ENCODE data around the gene KCNQ2. TPM values are rescaled to one million over a fixed set of nuclear protein-coding genes. Genes with fewer than 3 reads are reported as not detected.

The KCNQ2 gene
- total RNA-seq, 1 experiment from 2014 or later = 86.5 TPM

DNA sequence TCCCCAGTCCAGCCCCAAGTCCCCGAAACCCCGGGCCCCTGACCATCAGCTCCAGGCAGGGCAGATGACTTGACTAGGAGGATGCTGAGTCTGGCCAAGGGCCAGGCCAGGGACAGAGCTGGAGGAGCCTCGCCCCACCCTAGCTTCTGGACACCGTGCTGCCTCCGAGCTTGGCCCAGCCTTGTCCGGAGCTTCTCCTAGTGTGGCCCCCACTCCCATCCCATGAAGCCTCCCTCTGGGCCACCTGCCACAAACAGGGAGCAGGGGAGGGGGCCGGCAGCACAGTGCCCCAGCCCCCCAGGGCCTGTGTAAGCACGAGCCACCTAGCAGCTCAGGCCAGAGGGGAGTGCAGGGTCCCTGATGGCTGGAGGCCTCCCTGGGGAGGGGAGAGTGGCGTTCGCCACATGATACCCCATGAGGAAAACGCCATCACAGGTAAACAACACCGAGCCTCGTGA is 21.1 kb upstream of the KCNQ2 start (continued):
- TF ChIP-seq EZH2phosphoT487 (IDR thresholded peaks at IDR 0.05; ENCODE audit: borderline replicate concordance) = no peak

GRCh38 chr20:63492982-63493381 is 20.5 kb upstream of the KCNQ2 start:
- no peak overlapping the region for H3K27ac ChIP-seq (ENCODE audit: low read depth, low read length)
- no peaks in the 10 kb centered on the region for H3K27me3 ChIP-seq (ENCODE audit: insufficient read depth, low read length)
- ATAC-seq (no peak), DNase-seq (ENCODE audit: low read depth, low spot score) (no peak)
- TF ChIP-seq ZNF274 (IDR thresholded peaks at IDR 0.05; ENCODE audit: low read depth, low read length) (no peak), TCF7L2 (IDR thresholded peaks at IDR 0.05; ENCODE audit: borderline replicate concordance, extremely low read depth, insufficient read depth, insufficient read length) (no peak), ELF1 (IDR thresholded peaks at IDR 0.05; ENCODE audit: borderline replicate concordance, low read depth) (no peak), RAD21 (IDR thresholded peaks at IDR 0.05; ENCODE audit: low read depth) (no peak)
- intact Hi-C loops (cut with micrococcal nuclease) = no loop called here
- no peak overlapping the region for H3K4me2 ChIP-seq (ENCODE audit: low read length)
- peaks cover 11 to 18% of the 10 kb centered on the region in 2 experiments; a peak in 3 of 4 replicates for H3K4me1 ChIP-seq (ENCODE audit: control insufficient read depth in 1 of 2, insufficient read depth in 2 of 2, low read length in 2 of 2)
- H3K9me3 ChIP-seq (ENCODE audit: control insufficient read depth in 1 of 2, insufficient read depth in 1 of 2, low read depth in 1 of 2, low read length in 2 of 2) = no peaks in the 10 kb centered on the region
- peaks cover 44 to 79% of the 10 kb centered on the region in 2 experiments for H3K36me3 ChIP-seq (ENCODE audit: control insufficient read depth in 1 of 2, insufficient read depth in 2 of 2, low read length in 2 of 2)
- H2AFZ ChIP-seq (ENCODE audit: low read depth, low read length, poor library complexity, severe bottlenecking) = no peak overlapping the region
- no TSS peak for BruUV-seq (replicated peaks)
- ChIA-PET CTCF (no interaction called here), RAD21 (ENCODE audit: low non-redundant PET in 1 of 2, low total read pairs in 2 of 2, uncharacterized antibody in 2 of 2, unreplicated experiment in 2 of 2) (no interaction called here), POLR2A (no interaction called here)
- H3K9ac ChIP-seq (ENCODE audit: low read length) = no peak overlapping the region
- H4K20me1 ChIP-seq (ENCODE audit: insufficient read depth) = no peaks in the 10 kb centered on the region
- H3K4me3 ChIP-seq (replicated peaks in 1 of 2; ENCODE audit: low read depth in 1 of 2, low read length in 2 of 2) = no peak overlapping the region
- peaks cover 44% of the 10 kb centered on the region for H3K79me2 ChIP-seq (ENCODE audit: insufficient read depth, low read length)
- no peaks in the 10 kb centered on the region for H3K9me2 ChIP-seq (ENCODE audit: insufficient read depth)

DNA sequence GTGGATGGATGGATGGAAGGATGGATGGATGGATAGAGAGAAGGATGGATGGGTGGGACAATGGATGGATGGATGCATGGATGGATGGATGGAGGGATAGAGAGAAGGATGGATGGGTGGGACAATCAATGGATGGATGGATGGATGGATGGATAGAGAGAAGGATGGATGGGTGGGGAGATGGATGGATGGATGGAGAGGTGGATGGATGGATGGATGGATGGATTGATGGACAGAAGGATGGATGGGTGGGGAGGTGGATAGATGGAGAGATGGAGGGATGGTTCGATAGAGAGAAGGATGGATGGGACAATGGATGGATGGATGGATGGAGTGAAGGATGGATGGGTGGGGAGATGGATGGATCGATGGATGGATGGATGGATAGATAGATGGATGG is 20.1 kb upstream of the KCNQ2 start:
- ChIA-PET POLR2A (no interaction called here), RAD21 (ENCODE audit: low non-redundant PET in 1 of 2, low total read pairs in 2 of 2, uncharacterized antibody in 2 of 2, unreplicated experiment in 2 of 2) (no interaction called here), CTCF (no interaction called here)
- no peak for DNase-seq (ENCODE audit: low read depth, low spot score)
- Histone ChIP-seq H3K27me3 (ENCODE audit: insufficient read depth, low read length) (no peaks in the 10 kb centered on the region), H3K27ac (ENCODE audit: low read depth, low read length) (no peak overlapping the region), H3K36me3 (ENCODE audit: control insufficient read depth in 1 of 2, insufficient read depth in 2 of 2, low read length in 2 of 2) (peaks cover 44 to 79% of the 10 kb centered on the region in 2 experiments), H3K4me3 (replicated peaks in 1 of 2; ENCODE audit: low read depth in 1 of 2, low read length in 2 of 2) (no peak overlapping the region), H3K4me1 (ENCODE audit: control insufficient read depth in 1 of 2, insufficient read depth in 2 of 2, low read length in 2 of 2) (peaks cover 11 to 16% of the 10 kb centered on the region in 2 experiments; a peak in 3 of 4 replicates), H3K9me3 (ENCODE audit: control insufficient read depth in 1 of 2, insufficient read depth in 1 of 2, low read depth in 1 of 2, low read length in 2 of 2) (no peaks in the 10 kb centered on the region), H3K9me2 (ENCODE audit: insufficient read depth) (no peaks in the 10 kb centered on the region), H3K4me2 (ENCODE audit: low read length) (no peak overlapping the region), H2AFZ (ENCODE audit: low read depth, low read length, poor library complexity, severe bottlenecking) (no peak overlapping the region), H4K20me1 (ENCODE audit: insufficient read depth) (no peaks in the 10 kb centered on the region), H3K79me2 (ENCODE audit: insufficient read depth, low read length) (peaks cover 39% of the 10 kb centered on the region), H3K9ac (ENCODE audit: low read length) (no peak overlapping the region)
- TF ChIP-seq POLR2A (IDR thresholded peaks at IDR 0.05; ENCODE audit: borderline replicate concordance, extremely low read depth, insufficient read depth, insufficient read length) (no peak), FOSL1 (IDR thresholded peaks at IDR 0.05; ENCODE audit: low read depth) (no peak), EZH2 (IDR thresholded peaks at IDR 0.05) (no peak), RAD21 (IDR thresholded peaks at IDR 0.05; ENCODE audit: low read depth) (no peak), TCF7L2 (IDR thresholded peaks at IDR 0.05; ENCODE audit: borderline replicate concordance, extremely low read depth, insufficient read depth, insufficient read length) (no peak), SRF (IDR thresholded peaks at IDR 0.05; ENCODE audit: low read depth) (no peak), CEBPB (IDR thresholded peaks at IDR 0.05; ENCODE audit: low read depth) (no peak), ELF1 (IDR thresholded peaks at IDR 0.05; ENCODE audit: borderline replicate concordance, low read depth) (no peak), ZNF274 (IDR thresholded peaks at IDR 0.05; ENCODE audit: low read depth, low read length) (no peak), CBX3 (IDR thresholded peaks at IDR 0.05; ENCODE audit: low read depth) (no peak), SIN3A (IDR thresholded peaks at IDR 0.05; ENCODE audit: low read depth) (no peak), JUND (IDR thresholded peaks at IDR 0.05) (no peak), POLR2AphosphoS5 (IDR thresholded peaks at IDR 0.05; ENCODE audit: low read depth, low read length) (no peak)
- TF ChIP-seq, protein P1, sequence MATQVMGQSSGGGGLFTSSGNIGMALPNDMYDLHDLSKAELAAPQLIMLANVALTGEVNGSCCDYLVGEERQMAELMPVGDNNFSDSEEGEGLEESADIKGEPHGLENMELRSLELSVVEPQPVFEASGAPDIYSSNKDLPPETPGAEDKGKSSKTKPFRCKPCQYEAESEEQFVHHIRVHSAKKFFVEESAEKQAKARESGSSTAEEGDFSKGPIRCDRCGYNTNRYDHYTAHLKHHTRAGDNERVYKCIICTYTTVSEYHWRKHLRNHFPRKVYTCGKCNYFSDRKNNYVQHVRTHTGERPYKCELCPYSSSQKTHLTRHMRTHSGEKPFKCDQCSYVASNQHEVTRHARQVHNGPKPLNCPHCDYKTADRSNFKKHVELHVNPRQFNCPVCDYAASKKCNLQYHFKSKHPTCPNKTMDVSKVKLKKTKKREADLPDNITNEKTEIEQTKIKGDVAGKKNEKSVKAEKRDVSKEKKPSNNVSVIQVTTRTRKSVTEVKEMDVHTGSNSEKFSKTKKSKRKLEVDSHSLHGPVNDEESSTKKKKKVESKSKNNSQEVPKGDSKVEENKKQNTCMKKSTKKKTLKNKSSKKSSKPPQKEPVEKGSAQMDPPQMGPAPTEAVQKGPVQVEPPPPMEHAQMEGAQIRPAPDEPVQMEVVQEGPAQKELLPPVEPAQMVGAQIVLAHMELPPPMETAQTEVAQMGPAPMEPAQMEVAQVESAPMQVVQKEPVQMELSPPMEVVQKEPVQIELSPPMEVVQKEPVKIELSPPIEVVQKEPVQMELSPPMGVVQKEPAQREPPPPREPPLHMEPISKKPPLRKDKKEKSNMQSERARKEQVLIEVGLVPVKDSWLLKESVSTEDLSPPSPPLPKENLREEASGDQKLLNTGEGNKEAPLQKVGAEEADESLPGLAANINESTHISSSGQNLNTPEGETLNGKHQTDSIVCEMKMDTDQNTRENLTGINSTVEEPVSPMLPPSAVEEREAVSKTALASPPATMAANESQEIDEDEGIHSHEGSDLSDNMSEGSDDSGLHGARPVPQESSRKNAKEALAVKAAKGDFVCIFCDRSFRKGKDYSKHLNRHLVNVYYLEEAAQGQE (IDR thresholded peaks at IDR 0.05; ENCODE audit: low read depth) = no peak
- intact Hi-C loops (cut with micrococcal nuclease) = no loop called here
- no peak for ATAC-seq
- no TSS peak for BruUV-seq (replicated peaks)

Data from HCT116 (cell line).